GM23338 (cell line): ENCODE measurements around the gene TPT1. TPM values are rescaled to one million over a fixed set of nuclear protein-coding genes. Genes with fewer than 3 reads are reported as not detected.

ENCODE experiments used
- ATAC-seq: fragments of 200-7000 bp; cut with Tn5 transposase; 3 replicates; pipeline ENCODE4 v1.9.1; 2020
- DNase-seq: peaks from one replicate; pipeline ENCODE4 v3.0.0-alpha.2; 2015; ENCODE audit warnings: low spot score
- H2AFZ ChIP-seq: fragments of 200-600 bp; sonication (generic); 2 replicates; pipeline ENCODE4 v1.8.0; 2016; ENCODE audit warnings: antibody characterized with exemption, mild to moderate bottlenecking, moderate library complexity
- H3F3A ChIP-seq: fragments of 200-600 bp; sonication (generic); replicated peaks from 2 replicates; pipeline ENCODE4 v1.8.0; 2017; ENCODE audit warnings: antibody characterized with exemption, mixed run types, low read depth
- H3K27ac ChIP-seq: fragments of 200-600 bp; sonication (generic); 2 replicates; pipeline ENCODE4 v1.6.1; 2016; ENCODE audit warnings: low read depth
- H3K27me3 ChIP-seq: fragments of 200-600 bp; sonication (generic); 2 replicates; pipeline ENCODE4 v1.8.0; 2016; ENCODE audit warnings: mild to moderate bottlenecking, mixed run types, moderate library complexity; ENCODE audit not compliant: insufficient read depth
- H3K36me3 ChIP-seq: fragments of 200-600 bp; sonication (generic); 2 replicates; pipeline ENCODE4 v1.8.0; 2016; ENCODE audit warnings: mild to moderate bottlenecking; ENCODE audit not compliant: insufficient read depth
- H3K4me1 ChIP-seq: fragments of 200-600 bp; sonication (generic); 2 replicates; pipeline ENCODE4 v1.8.0; 2016; ENCODE audit warnings: mild to moderate bottlenecking, moderate library complexity; ENCODE audit not compliant: insufficient read depth
- H3K4me2 ChIP-seq: fragments of 200-600 bp; sonication (generic); 2 replicates; pipeline ENCODE4 v1.7.1; 2017; ENCODE audit warnings: mixed run types
- H3K4me3 ChIP-seq: fragments of 200-600 bp; sonication (generic); 2 replicates; pipeline ENCODE4 v1.6.1; 2016; ENCODE audit warnings: mixed run types
- H3K79me2 ChIP-seq: fragments of 200-600 bp; sonication (generic); replicated peaks from 2 replicates; pipeline ENCODE4 v1.8.0; 2017; ENCODE audit warnings: mild to moderate bottlenecking; ENCODE audit not compliant: insufficient read depth
- H3K9me2 ChIP-seq: fragments of 200-600 bp; sonication (generic); 2 replicates; pipeline ENCODE4 v1.8.0; 2017; ENCODE audit not compliant: insufficient read depth
- H4K20me1 ChIP-seq: fragments of 200-600 bp; sonication (generic); replicated peaks from 2 replicates; pipeline ENCODE4 v1.8.0; 2017; ENCODE audit warnings: mild to moderate bottlenecking; ENCODE audit not compliant: insufficient read depth
- H3K27ac Mint-ChIP-seq: 2 replicates; pipeline ENCODE4 v1.8.0; 2020; ENCODE audit warnings: inconsistent platforms, mild to moderate bottlenecking, moderate library complexity, mixed read lengths
- H3K27me3 Mint-ChIP-seq: 3 replicates; pipeline ENCODE4 v1.8.0; 2022; ENCODE audit warnings: low read depth, mild to moderate bottlenecking, moderate library complexity, mixed read lengths, inconsistent platforms; ENCODE audit not compliant: insufficient read depth, poor library complexity
- H3K36me3 Mint-ChIP-seq: 3 replicates; pipeline ENCODE4 v1.8.0; 2021; ENCODE audit warnings: low read depth, mild to moderate bottlenecking, inconsistent platforms, moderate library complexity, mixed read lengths
- H3K4me1 Mint-ChIP-seq: 3 replicates; pipeline ENCODE4 v1.8.0; 2020; ENCODE audit warnings: mild to moderate bottlenecking, inconsistent platforms, mixed read lengths
- H3K4me3 Mint-ChIP-seq: 3 replicates; pipeline ENCODE4 v1.8.0; 2021; ENCODE audit warnings: moderate library complexity, mild to moderate bottlenecking, inconsistent platforms, mixed read lengths
- H3K9me3 Mint-ChIP-seq: 3 replicates; pipeline ENCODE4 v1.8.0; 2020; ENCODE audit warnings: moderate library complexity, mild to moderate bottlenecking, inconsistent platforms, mixed read lengths
- CREB1 ChIP-seq: fragments of 250-450 bp; sonication (Bioruptor Pico); IDR thresholded peaks from 2 replicates; pipeline ENCODE4 v1.5.0; 2020; ENCODE audit warnings: low read depth, mild to moderate bottlenecking, moderate library complexity
- CTCF ChIP-seq, 2 experiments: fragments of 200-600 bp in 1 of 2; sonication (generic) in 1 of 2; conservative IDR thresholded peaks; 2 replicates each; pipeline versions ENCODE4 v1.5.1 to v1.6.1; 2016 to 2017; ENCODE audit warnings: antibody characterized with exemption in 2 of 2, low read depth in 2 of 2, mild to moderate bottlenecking in 2 of 2, moderate library complexity in 1 of 2
- ETS1 ChIP-seq: IDR thresholded peaks from 2 replicates; pipeline ENCODE4 v1.6.1; 2016; ENCODE audit warnings: antibody characterized with exemption
- EZH2 ChIP-seq: fragments of 200-600 bp; sonication (generic); IDR thresholded peaks from one replicate; pipeline ENCODE4 v1.8.0; 2017; ENCODE audit warnings: antibody characterized with exemption, mild to moderate bottlenecking, low read depth; ENCODE audit not compliant: unreplicated experiment
- EZH2phosphoT487 ChIP-seq: fragments of 200-600 bp; sonication (generic); IDR thresholded peaks from one replicate; pipeline ENCODE4 v1.8.1; 2018; ENCODE audit warnings: antibody characterized with exemption; ENCODE audit not compliant: unreplicated experiment
- JUNB ChIP-seq: IDR thresholded peaks from one replicate; pipeline ENCODE4 v1.6.1; 2016; ENCODE audit warnings: antibody characterized with exemption; ENCODE audit not compliant: unreplicated experiment
- POLR2AphosphoS5 ChIP-seq: IDR thresholded peaks from 2 replicates; pipeline ENCODE4 v1.6.1; 2016; ENCODE audit warnings: antibody characterized with exemption, low read depth
- STAT1 ChIP-seq: IDR thresholded peaks from one replicate; pipeline ENCODE4 v1.6.1; 2016; ENCODE audit warnings: antibody characterized with exemption; ENCODE audit not compliant: unreplicated experiment
- ZNF114 ChIP-seq: fragments of 250-450 bp; sonication (Bioruptor Pico); IDR thresholded peaks from 2 replicates; pipeline ENCODE4 v1.5.0; 2020; ENCODE audit warnings: mild to moderate bottlenecking, moderate library complexity
- ZNF331 ChIP-seq: fragments of 250-450 bp; sonication (Bioruptor Pico); IDR thresholded peaks from 2 replicates; pipeline ENCODE4 v1.5.0; 2020; ENCODE audit warnings: low read depth, mild to moderate bottlenecking, moderate library complexity
- ZNF462 ChIP-seq: fragments of 250-450 bp; sonication (Bioruptor Pico); IDR thresholded peaks from 2 replicates; pipeline ENCODE4 v1.5.0; 2020; ENCODE audit warnings: mild to moderate bottlenecking, moderate library complexity
- polyA plus RNA-seq: library from polyadenylated mRNA; unstranded; fragments of >200 nt; fragmentation: Nextera tagmentation; extraction: Ambion mirVana; gene quantifications from 2 replicates; pipeline ENCODE4 v1.2.1, GENCODE V29; 2016
- total RNA-seq: library from RNA; depleted of rRNA; stranded (reverse); fragments of >200 nt; shearing (Covaris generic); gene quantifications from 2 replicates; pipeline ENCODE4 v1.2.3, GENCODE V29; 2014

Gene TPT1
- total and polyA plus RNA-seq, 2 experiments from 2014 or later = 1,385 to 2,519 TPM

GRCh38 chr13:45337803-45338202 is 3.2 kb downstream of the TPT1 start:
- H2AFZ ChIP-seq = no peak overlapping the region
- peaks cover 44% of the 10 kb centered on the region for H4K20me1 ChIP-seq
- peaks cover 72% of the 10 kb centered on the region for H3K36me3 Mint-ChIP-seq
- H3K4me3 Mint-ChIP-seq = no peak overlapping the region
- peak overlapping the region; percentile 48; the same call in 1 of the 2 replicates for H3K27ac ChIP-seq
- H3K36me3 ChIP-seq = peaks cover 43% of the 10 kb centered on the region
- H3K9me2 ChIP-seq = no peaks in the 10 kb centered on the region
- peaks cover 21% of the 10 kb centered on the region for H3K27me3 Mint-ChIP-seq
- 0 out of 2 replicates have a peak overlapping the region, but pooled peaks have one; percentile 86 for H3K4me2 ChIP-seq
- peaks cover 6% of the 10 kb centered on the region; the same call in 1 of the 3 replicates for H3K9me3 Mint-ChIP-seq
- TF ChIP-seq EZH2 (no peak), CTCF (conservative IDR thresholded peaks at IDR 0.05; ENCODE audit: low read depth in 2 of 2) (no peak), ZNF331 (CRISPR knock-in tag) (no peak), CREB1 (CRISPR knock-in tag) (no peak), ETS1 (no peak)
- peaks cover 34% of the 10 kb centered on the region for H3K4me1 ChIP-seq
- DNase-seq = no peak
- H3K79me2 ChIP-seq = peaks cover 56% of the 10 kb centered on the region
- peaks cover 53% of the 10 kb centered on the region for H3K4me1 Mint-ChIP-seq
- H3F3A ChIP-seq = peaks cover 62% of the 10 kb centered on the region
- ATAC-seq = no peak
- H3K4me3 ChIP-seq = no peak overlapping the region; the same call in 1 of the 2 replicates
- no peak overlapping the region for H3K27ac Mint-ChIP-seq
- H3K27me3 ChIP-seq = no peaks in the 10 kb centered on the region

- H3K4me1 Mint-ChIP-seq = peaks cover 56% of the 10 kb centered on the region
- Histone ChIP-seq H4K20me1 (peaks cover 44% of the 10 kb centered on the region), H3K4me3 (no peak overlapping the region)
- no peak for TF ChIP-seq ZNF462 (CRISPR knock-in tag)
- no peak for TF ChIP-seq POLR2AphosphoS5
- TF ChIP-seq ZNF114 (CRISPR knock-in tag) = no peak
- TF ChIP-seq EZH2phosphoT487 = no peak
- TF ChIP-seq STAT1 = no peak
- TF ChIP-seq JUNB = no peak
These were observed 3.6 kb downstream of the TPT1 start for GRCh38 chr13:45337395-45337794.

More at GRCh38 chr13:45337395-45337794, 3.6 kb downstream of the TPT1 start:
- Mint-ChIP-seq H3K9me3 (peaks cover 6% of the 10 kb centered on the region; the same call in 1 of the 3 replicates), H3K27ac (no peak overlapping the region), H3K36me3 (peaks cover 69% of the 10 kb centered on the region), H3K27me3 (peaks cover 21% of the 10 kb centered on the region), H3K4me3 (no peak overlapping the region; the same call in 2 of the 3 replicates)
- ATAC-seq (no peak), DNase-seq (no peak)
- Histone ChIP-seq H3F3A (peaks cover 62% of the 10 kb centered on the region), H3K4me1 (peaks cover 36% of the 10 kb centered on the region), H2AFZ (no peak overlapping the region), H3K9me2 (no peaks in the 10 kb centered on the region), H3K4me2 (no peak overlapping the region), H3K79me2 (peaks cover 52% of the 10 kb centered on the region), H3K27ac (0 out of 2 replicates have a peak overlapping the region, but pooled peaks have one; percentile 14), H3K36me3 (peaks cover 43% of the 10 kb centered on the region), H3K27me3 (no peaks in the 10 kb centered on the region)
